Ishikawa (cell line): ENCODE measurements around the gene ZNF23.

Source experiments
- CEBPB ChIP-seq: IDR thresholded peaks from 2 replicates; pipeline ENCODE4 v1.6.1; 2012
- CREB1 ChIP-seq: IDR thresholded peaks from 2 replicates; pipeline ENCODE4 v1.6.1; 2012; ENCODE audit warnings: low read depth
- EP300 ChIP-seq: IDR thresholded peaks from 2 replicates; pipeline ENCODE4 v1.6.1; 2012; ENCODE audit warnings: borderline replicate concordance
- FOXM1 ChIP-seq: IDR thresholded peaks from 2 replicates; pipeline ENCODE4 v1.6.1; 2012; ENCODE audit warnings: low read depth, borderline replicate concordance
- NFIC ChIP-seq: IDR thresholded peaks from 2 replicates; pipeline ENCODE4 v1.6.1; 2012
- RAD21 ChIP-seq: IDR thresholded peaks from 2 replicates; pipeline ENCODE4 v1.6.1; 2012; ENCODE audit warnings: low read depth
- TAF1 ChIP-seq: IDR thresholded peaks from 2 replicates; pipeline ENCODE4 v1.6.1; 2012; ENCODE audit warnings: low read depth, mild to moderate bottlenecking
- TCF12 ChIP-seq: IDR thresholded peaks from 2 replicates; pipeline ENCODE4 v1.6.1; 2012; ENCODE audit warnings: low read depth
- TEAD4 ChIP-seq: IDR thresholded peaks from 2 replicates; pipeline ENCODE4 v1.6.1; 2012
- YY1 ChIP-seq: IDR thresholded peaks from 2 replicates; pipeline ENCODE4 v1.6.1; 2012; ENCODE audit warnings: low read depth
- ZBTB7A ChIP-seq: IDR thresholded peaks from 2 replicates; pipeline ENCODE4 v1.6.1; 2012; ENCODE audit warnings: low read depth
- TF ChIP-seq, protein P1 (sequence below): IDR thresholded peaks from 2 replicates; pipeline ENCODE4 v1.6.1; 2012
- TF ChIP-seq, protein P2 (sequence below): IDR thresholded peaks from 2 replicates; pipeline ENCODE4 v1.6.1; 2012; ENCODE audit warnings: low read depth, mild to moderate bottlenecking
- TF ChIP-seq, protein P3 (sequence below): IDR thresholded peaks from 2 replicates; pipeline ENCODE4 v1.6.1; 2012

GRCh38 chr16:71456801-71457200 is 5.2 kb downstream of the ZNF23 start:
- no peak for TF ChIP-seq CREB1
- TF ChIP-seq RAD21, result no peak
- TF ChIP-seq, protein P1, sequence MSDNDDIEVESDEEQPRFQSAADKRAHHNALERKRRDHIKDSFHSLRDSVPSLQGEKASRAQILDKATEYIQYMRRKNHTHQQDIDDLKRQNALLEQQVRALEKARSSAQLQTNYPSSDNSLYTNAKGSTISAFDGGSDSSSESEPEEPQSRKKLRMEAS, result no peak
- TF ChIP-seq EP300, result no peak
- TF ChIP-seq YY1, result no peak
- TF ChIP-seq, protein P2, sequence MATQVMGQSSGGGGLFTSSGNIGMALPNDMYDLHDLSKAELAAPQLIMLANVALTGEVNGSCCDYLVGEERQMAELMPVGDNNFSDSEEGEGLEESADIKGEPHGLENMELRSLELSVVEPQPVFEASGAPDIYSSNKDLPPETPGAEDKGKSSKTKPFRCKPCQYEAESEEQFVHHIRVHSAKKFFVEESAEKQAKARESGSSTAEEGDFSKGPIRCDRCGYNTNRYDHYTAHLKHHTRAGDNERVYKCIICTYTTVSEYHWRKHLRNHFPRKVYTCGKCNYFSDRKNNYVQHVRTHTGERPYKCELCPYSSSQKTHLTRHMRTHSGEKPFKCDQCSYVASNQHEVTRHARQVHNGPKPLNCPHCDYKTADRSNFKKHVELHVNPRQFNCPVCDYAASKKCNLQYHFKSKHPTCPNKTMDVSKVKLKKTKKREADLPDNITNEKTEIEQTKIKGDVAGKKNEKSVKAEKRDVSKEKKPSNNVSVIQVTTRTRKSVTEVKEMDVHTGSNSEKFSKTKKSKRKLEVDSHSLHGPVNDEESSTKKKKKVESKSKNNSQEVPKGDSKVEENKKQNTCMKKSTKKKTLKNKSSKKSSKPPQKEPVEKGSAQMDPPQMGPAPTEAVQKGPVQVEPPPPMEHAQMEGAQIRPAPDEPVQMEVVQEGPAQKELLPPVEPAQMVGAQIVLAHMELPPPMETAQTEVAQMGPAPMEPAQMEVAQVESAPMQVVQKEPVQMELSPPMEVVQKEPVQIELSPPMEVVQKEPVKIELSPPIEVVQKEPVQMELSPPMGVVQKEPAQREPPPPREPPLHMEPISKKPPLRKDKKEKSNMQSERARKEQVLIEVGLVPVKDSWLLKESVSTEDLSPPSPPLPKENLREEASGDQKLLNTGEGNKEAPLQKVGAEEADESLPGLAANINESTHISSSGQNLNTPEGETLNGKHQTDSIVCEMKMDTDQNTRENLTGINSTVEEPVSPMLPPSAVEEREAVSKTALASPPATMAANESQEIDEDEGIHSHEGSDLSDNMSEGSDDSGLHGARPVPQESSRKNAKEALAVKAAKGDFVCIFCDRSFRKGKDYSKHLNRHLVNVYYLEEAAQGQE, result no peak
- no peak for TF ChIP-seq NFIC
- no peak for TF ChIP-seq TCF12
- TF ChIP-seq TAF1, result no peak
- TF ChIP-seq, protein P3, sequence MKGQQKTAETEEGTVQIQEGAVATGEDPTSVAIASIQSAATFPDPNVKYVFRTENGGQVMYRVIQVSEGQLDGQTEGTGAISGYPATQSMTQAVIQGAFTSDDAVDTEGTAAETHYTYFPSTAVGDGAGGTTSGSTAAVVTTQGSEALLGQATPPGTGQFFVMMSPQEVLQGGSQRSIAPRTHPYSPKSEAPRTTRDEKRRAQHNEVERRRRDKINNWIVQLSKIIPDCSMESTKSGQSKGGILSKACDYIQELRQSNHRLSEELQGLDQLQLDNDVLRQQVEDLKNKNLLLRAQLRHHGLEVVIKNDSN, result no peak
- TF ChIP-seq TEAD4, result no peak
- no peak for TF ChIP-seq CEBPB
- no peak for TF ChIP-seq FOXM1
- TF ChIP-seq ZBTB7A, result no peak
